Measurements from ENCODE around the gene HIVEP3.

- TF ChIP-seq CTCF (IDR thresholded peaks at IDR 0.05; ENCODE audit: low read length): no peak
- TF ChIP-seq EZH2 (IDR thresholded peaks at IDR 0.05; ENCODE audit: borderline replicate concordance, low read length): no peak
Observed at GRCh38 chr1:41568204-41568603, 350.5 kb downstream of the HIVEP3 start.

Data from OCI-LY1 (cell line).